ENCODE measurements around the gene CDH23. TPM values are rescaled to one million over a fixed set of nuclear protein-coding genes. Genes with fewer than 3 reads are reported as not detected.

Gene CDH23
- total RNA-seq, 1 donor from 2014 or later: 10.3 TPM

GRCh38 chr10:71462062-71462935 is 65.6 kb downstream of the CDH23 start:
- Histone ChIP-seq H3K36me3 (no peaks in the 10 kb centered on the region), H3K27ac (no peak overlapping the region), H3K4me3 (no peak overlapping the region), H3K9me3 (no peaks in the 10 kb centered on the region), H3K27me3 (no peaks in the 10 kb centered on the region), H3K4me1 (no peaks in the 10 kb centered on the region)
- DNase-seq (ENCODE audit: extremely low spot score in 2 of 2): no peak
- intact Hi-C loops (cut with DNase I): no loop called here
- TF ChIP-seq POLR2AphosphoS5 (IDR thresholded peaks at IDR 0.05; ENCODE audit: insufficient read depth in 1 of 2, low read depth in 1 of 2): no peak
- TF ChIP-seq, protein P1, sequence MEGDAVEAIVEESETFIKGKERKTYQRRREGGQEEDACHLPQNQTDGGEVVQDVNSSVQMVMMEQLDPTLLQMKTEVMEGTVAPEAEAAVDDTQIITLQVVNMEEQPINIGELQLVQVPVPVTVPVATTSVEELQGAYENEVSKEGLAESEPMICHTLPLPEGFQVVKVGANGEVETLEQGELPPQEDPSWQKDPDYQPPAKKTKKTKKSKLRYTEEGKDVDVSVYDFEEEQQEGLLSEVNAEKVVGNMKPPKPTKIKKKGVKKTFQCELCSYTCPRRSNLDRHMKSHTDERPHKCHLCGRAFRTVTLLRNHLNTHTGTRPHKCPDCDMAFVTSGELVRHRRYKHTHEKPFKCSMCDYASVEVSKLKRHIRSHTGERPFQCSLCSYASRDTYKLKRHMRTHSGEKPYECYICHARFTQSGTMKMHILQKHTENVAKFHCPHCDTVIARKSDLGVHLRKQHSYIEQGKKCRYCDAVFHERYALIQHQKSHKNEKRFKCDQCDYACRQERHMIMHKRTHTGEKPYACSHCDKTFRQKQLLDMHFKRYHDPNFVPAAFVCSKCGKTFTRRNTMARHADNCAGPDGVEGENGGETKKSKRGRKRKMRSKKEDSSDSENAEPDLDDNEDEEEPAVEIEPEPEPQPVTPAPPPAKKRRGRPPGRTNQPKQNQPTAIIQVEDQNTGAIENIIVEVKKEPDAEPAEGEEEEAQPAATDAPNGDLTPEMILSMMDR (IDR thresholded peaks at IDR 0.05): no peak
- no peak for TF ChIP-seq POLR2A (IDR thresholded peaks at IDR 0.05)

- H3K9me3 ChIP-seq: no peaks in the 10 kb centered on the region
- TF ChIP-seq POLR2AphosphoS5 (IDR thresholded peaks at IDR 0.05; ENCODE audit: insufficient read depth in 1 of 2, low read depth in 1 of 2) (no peak), POLR2A (IDR thresholded peaks at IDR 0.05) (no peak)
- TF ChIP-seq, protein P1 (IDR thresholded peaks at IDR 0.05): no peak
- H3K4me1 ChIP-seq: no peaks in the 10 kb centered on the region
- intact Hi-C loops (cut with DNase I): no loop called here
- H3K27me3 ChIP-seq: no peaks in the 10 kb centered on the region
- H3K36me3 ChIP-seq: no peaks in the 10 kb centered on the region
- no peak overlapping the region for H3K27ac ChIP-seq
- H3K4me3 ChIP-seq: no peak overlapping the region
- no peak for DNase-seq (ENCODE audit: extremely low spot score in 2 of 2)
Observed at GRCh38 chr10:71463111-71463510, 66.4 kb downstream of the CDH23 start.

DNA sequence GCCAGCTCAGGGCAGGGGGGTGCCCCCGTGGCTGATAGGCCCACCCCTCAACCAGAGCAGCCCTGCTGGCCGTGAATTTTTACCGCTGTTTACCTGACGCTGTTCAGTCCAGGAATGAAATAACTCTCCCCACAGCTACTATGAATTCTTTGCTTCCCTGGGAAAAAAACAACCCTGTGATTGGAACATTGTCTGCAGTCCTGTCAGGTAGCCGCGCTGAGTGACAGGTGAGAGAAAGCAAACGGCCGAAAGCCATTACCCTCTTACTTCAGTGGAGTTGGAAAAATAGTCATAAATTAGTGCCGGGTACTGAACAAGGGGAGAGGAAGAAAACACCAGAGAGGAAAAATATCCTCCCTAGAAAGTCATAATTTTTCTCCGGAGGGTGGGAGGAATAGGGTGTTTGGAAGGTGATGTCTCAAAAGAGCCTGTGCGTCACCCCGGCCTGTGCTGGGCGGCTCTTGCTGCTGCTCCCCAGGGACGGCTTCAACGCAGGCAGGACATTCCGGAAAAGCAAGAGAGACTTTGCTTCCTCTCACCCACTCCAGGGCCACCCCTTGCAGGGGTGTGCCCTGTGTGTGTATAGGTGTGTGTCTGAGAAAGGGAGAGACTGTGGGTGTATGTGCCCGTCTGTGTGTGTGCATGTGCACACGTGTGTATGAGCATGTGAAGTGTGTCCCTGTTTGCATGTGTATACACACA is 69.0 kb downstream of the CDH23 start:
- TF ChIP-seq POLR2A (IDR thresholded peaks at IDR 0.05): no peak
- no peak for TF ChIP-seq POLR2AphosphoS5 (IDR thresholded peaks at IDR 0.05; ENCODE audit: insufficient read depth in 1 of 2, low read depth in 1 of 2)
- TF ChIP-seq, protein P1 (IDR thresholded peaks at IDR 0.05): no peak
- no peak for DNase-seq (ENCODE audit: extremely low spot score in 2 of 2)
- Histone ChIP-seq H3K4me3 (no peak overlapping the region), H3K27ac (no peak overlapping the region), H3K4me1 (no peaks in the 10 kb centered on the region), H3K9me3 (no peaks in the 10 kb centered on the region), H3K27me3 (no peaks in the 10 kb centered on the region), H3K36me3 (no peaks in the 10 kb centered on the region)
- intact Hi-C loops (cut with DNase I): no loop called here

- TF ChIP-seq POLR2A (IDR thresholded peaks at IDR 0.05) (no peak), POLR2AphosphoS5 (IDR thresholded peaks at IDR 0.05; ENCODE audit: insufficient read depth in 1 of 2, low read depth in 1 of 2) (no peak)
- TF ChIP-seq, protein P1 (IDR thresholded peaks at IDR 0.05): no peak
- DNase-seq (ENCODE audit: extremely low spot score in 2 of 2): no peak
- no peaks in the 10 kb centered on the region for H3K9me3 ChIP-seq
- no peaks in the 10 kb centered on the region for H3K4me1 ChIP-seq
- no peaks in the 10 kb centered on the region for H3K36me3 ChIP-seq
- intact Hi-C loops (cut with DNase I): no loop called here
- no peak overlapping the region for H3K4me3 ChIP-seq
- H3K27ac ChIP-seq: no peak overlapping the region
- H3K27me3 ChIP-seq: no peaks in the 10 kb centered on the region
Observed at GRCh38 chr10:71466330-71466729, 69.6 kb downstream of the CDH23 start.

- Histone ChIP-seq H3K4me1 (no peaks in the 10 kb centered on the region), H3K27ac (no peak overlapping the region), H3K4me3 (no peak overlapping the region), H3K36me3 (no peaks in the 10 kb centered on the region), H3K27me3 (no peaks in the 10 kb centered on the region), H3K9me3 (no peaks in the 10 kb centered on the region)
- DNase-seq (ENCODE audit: extremely low spot score in 2 of 2): no peak
- TF ChIP-seq POLR2AphosphoS5 (IDR thresholded peaks at IDR 0.05; ENCODE audit: insufficient read depth in 1 of 2, low read depth in 1 of 2) (no peak), POLR2A (IDR thresholded peaks at IDR 0.05) (no peak)
- TF ChIP-seq, protein P1 (IDR thresholded peaks at IDR 0.05): no peak
- intact Hi-C loops (cut with DNase I): no loop called here
Observed at GRCh38 chr10:71467161-71467560, 70.4 kb downstream of the CDH23 start.

All from vagina (tissue), 2 donors.